ENCODE data around the gene SRRM1. TPM values are rescaled to one million over a fixed set of nuclear protein-coding genes. Genes with fewer than 3 reads are reported as not detected.

SRRM1 gene, protein sequence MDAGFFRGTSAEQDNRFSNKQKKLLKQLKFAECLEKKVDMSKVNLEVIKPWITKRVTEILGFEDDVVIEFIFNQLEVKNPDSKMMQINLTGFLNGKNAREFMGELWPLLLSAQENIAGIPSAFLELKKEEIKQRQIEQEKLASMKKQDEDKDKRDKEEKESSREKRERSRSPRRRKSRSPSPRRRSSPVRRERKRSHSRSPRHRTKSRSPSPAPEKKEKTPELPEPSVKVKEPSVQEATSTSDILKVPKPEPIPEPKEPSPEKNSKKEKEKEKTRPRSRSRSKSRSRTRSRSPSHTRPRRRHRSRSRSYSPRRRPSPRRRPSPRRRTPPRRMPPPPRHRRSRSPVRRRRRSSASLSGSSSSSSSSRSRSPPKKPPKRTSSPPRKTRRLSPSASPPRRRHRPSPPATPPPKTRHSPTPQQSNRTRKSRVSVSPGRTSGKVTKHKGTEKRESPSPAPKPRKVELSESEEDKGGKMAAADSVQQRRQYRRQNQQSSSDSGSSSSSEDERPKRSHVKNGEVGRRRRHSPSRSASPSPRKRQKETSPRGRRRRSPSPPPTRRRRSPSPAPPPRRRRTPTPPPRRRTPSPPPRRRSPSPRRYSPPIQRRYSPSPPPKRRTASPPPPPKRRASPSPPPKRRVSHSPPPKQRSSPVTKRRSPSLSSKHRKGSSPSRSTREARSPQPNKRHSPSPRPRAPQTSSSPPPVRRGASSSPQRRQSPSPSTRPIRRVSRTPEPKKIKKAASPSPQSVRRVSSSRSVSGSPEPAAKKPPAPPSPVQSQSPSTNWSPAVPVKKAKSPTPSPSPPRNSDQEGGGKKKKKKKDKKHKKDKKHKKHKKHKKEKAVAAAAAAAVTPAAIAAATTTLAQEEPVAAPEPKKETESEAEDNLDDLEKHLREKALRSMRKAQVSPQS
- total RNA-seq (30.4 TPM), polyA plus RNA-seq (ENCODE audit: insufficient read depth in 1 of 8, insufficient read length in 8 of 8, low replicate concordance in 1 of 8) (100 to 1,000 TPM in 1 of 8 donors, 10 to 100 TPM in 7; 59.2 to 116 (median 80.5) TPM)
- long read RNA-seq, donor 1, partial matches to known transcripts: 20 of 28 reads
- long read RNA-seq, donor 1, other reads (novel, unspliced or antisense): 0 of 28 reads
- long read RNA-seq, donor 2: 0 reads
- long read RNA-seq, donor 3, full-length matches to known transcripts: 5 of 36 reads
- long read RNA-seq, donor 3, partial matches to known transcripts: 31 of 36 reads
- long read RNA-seq, donor 3, other reads (novel, unspliced or antisense): 0 of 36 reads
- long read RNA-seq, donor 4, partial matches to known transcripts: 24 of 29 reads
- long read RNA-seq, donor 4, other reads (novel, unspliced or antisense): 0 of 29 reads
- long read RNA-seq, donor 5, partial matches to known transcripts: 65 of 72 reads
- long read RNA-seq, donor 5, other reads (novel, unspliced or antisense): 0 of 72 reads
- long read RNA-seq, donor 6, partial matches to known transcripts: 15 of 22 reads
- long read RNA-seq, donor 6, other reads (novel, unspliced or antisense): 0 of 22 reads
- long read RNA-seq, donor 7, partial matches to known transcripts: 86 of 90 reads
- long read RNA-seq, donor 7, other reads (novel, unspliced or antisense): 0 of 90 reads
- long read RNA-seq, donor 8, partial matches to known transcripts: 6 of 9 reads
- long read RNA-seq, donor 8, other reads (novel, unspliced or antisense): 0 of 9 reads
- long read RNA-seq, donor 9, partial matches to known transcripts: 13 of 17 reads
- long read RNA-seq, donor 9, other reads (novel, unspliced or antisense): 0 of 17 reads
- long read RNA-seq, donor 10, partial matches to known transcripts: 37 of 46 reads
- long read RNA-seq, donor 10, other reads (novel, unspliced or antisense): 0 of 46 reads
- long read RNA-seq, donor 11, partial matches to known transcripts: 15 of 18 reads
- long read RNA-seq, donor 11, other reads (novel, unspliced or antisense): 0 of 18 reads

- Histone ChIP-seq H3K27ac (ENCODE audit: low read length) (peak within 1 kb of the TSS; percentile 100), H3K4me1 (ENCODE audit: control insufficient read depth, insufficient read depth, low read length) (peaks cover 11% of the 10 kb centered on the region), H3K4me3 (ENCODE audit: low read length) (peak within 1 kb of the TSS; percentile 97), H3K36me3 (ENCODE audit: control insufficient read depth, insufficient read depth, low read length) (peaks cover 4% of the 10 kb centered on the region), H3K9me3 (replicated peaks; ENCODE audit: control insufficient read depth, low read depth, low read length) (no peaks in the 10 kb centered on the region), H3K27me3 (ENCODE audit: control insufficient read depth, insufficient read depth, low read length) (peaks cover 1% of the 10 kb centered on the region)
- WGBS (ENCODE audit: insufficient coverage): under 1% methylated on average over 95 of the region's 95 CpGs
- DNase-seq: peak; percentile 100
These were observed at the start of gene SRRM1 for GRCh38 chr1:24642481-24643362. Gene SRRM1, plus strand, starts transcription at chr1:24643302. Its CDS starts 25 bp downstream, at chr1:24643327.

DNA sequence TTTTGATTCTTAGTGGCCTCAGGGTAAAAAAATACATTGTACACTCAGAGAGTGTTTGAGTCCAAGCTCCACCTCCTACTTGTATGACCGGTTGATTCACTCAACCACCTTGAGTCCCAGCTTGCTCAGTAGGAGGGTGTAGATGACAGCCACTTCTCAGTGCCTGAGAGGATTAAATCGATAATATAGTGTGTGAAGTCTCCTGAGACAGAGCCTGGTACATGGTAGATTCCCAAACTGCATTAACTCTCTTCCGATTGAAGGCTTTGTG, 48.8 kb upstream of the SRRM1 start:
- Histone ChIP-seq H3K9me3 (replicated peaks; ENCODE audit: control insufficient read depth, low read depth, low read length) (no peaks in the 10 kb centered on the region), H3K4me1 (ENCODE audit: control insufficient read depth, insufficient read depth, low read length) (no peaks in the 10 kb centered on the region), H3K4me3 (ENCODE audit: low read length) (no peak overlapping the region), H3K27me3 (ENCODE audit: control insufficient read depth, insufficient read depth, low read length) (peaks cover 3% of the 10 kb centered on the region), H3K36me3 (ENCODE audit: control insufficient read depth, insufficient read depth, low read length) (no peaks in the 10 kb centered on the region), H3K27ac (ENCODE audit: low read length) (no peak overlapping the region)
- DNase-seq: no peak
- 83% methylated on average over 2 of the region's 3 CpGs for WGBS (ENCODE audit: insufficient coverage)

GRCh38 chr1:24596401-24596880, 46.7 kb upstream of the SRRM1 start:
- Histone ChIP-seq H3K27me3 (ENCODE audit: control insufficient read depth, insufficient read depth, low read length) (peaks cover 3% of the 10 kb centered on the region), H3K36me3 (ENCODE audit: control insufficient read depth, insufficient read depth, low read length) (no peaks in the 10 kb centered on the region), H3K9me3 (replicated peaks; ENCODE audit: control insufficient read depth, low read depth, low read length) (no peaks in the 10 kb centered on the region), H3K4me3 (ENCODE audit: low read length) (no peak overlapping the region), H3K4me1 (ENCODE audit: control insufficient read depth, insufficient read depth, low read length) (no peaks in the 10 kb centered on the region), H3K27ac (ENCODE audit: low read length) (no peak overlapping the region)
- WGBS (ENCODE audit: insufficient coverage): 93% methylated on average over 3 of the region's 9 CpGs
- no peak for DNase-seq

- Histone ChIP-seq H3K4me1 (ENCODE audit: control insufficient read depth, insufficient read depth, low read length) (no peaks in the 10 kb centered on the region), H3K27ac (ENCODE audit: low read length) (no peak overlapping the region), H3K36me3 (ENCODE audit: control insufficient read depth, insufficient read depth, low read length) (no peaks in the 10 kb centered on the region), H3K4me3 (ENCODE audit: low read length) (no peak overlapping the region), H3K27me3 (ENCODE audit: control insufficient read depth, insufficient read depth, low read length) (peaks cover 3% of the 10 kb centered on the region), H3K9me3 (replicated peaks; ENCODE audit: control insufficient read depth, low read depth, low read length) (no peaks in the 10 kb centered on the region)
- DNase-seq: no peak
- WGBS (ENCODE audit: insufficient coverage): no CpG with 5 or more reads among the region's 3 CpGs
These were observed 43.8 kb upstream of the SRRM1 start for GRCh38 chr1:24599265-24599664.

DNA sequence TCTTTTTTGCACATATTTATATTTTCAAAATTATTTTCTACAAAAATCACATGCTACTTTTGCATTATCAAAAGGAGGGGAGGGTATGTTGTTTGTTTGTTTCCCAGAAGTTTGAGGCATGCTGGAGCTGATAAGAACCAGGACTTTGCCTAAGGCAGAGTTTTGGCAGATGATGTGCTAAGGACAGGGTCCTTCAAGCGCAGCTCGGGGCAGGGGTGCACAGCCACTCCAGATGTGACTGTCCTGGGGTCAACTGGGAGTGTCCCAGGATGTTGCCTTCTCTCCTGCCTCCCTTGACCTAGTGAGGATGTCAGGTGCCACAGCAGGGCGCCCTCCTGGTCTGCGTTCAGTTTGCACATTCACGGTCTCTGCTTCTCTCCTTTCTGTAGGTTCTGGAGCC, 42.6 kb upstream of the SRRM1 start:
- no peaks in the 10 kb centered on the region for H3K36me3 ChIP-seq (ENCODE audit: control insufficient read depth, insufficient read depth, low read length)
- H3K4me3 ChIP-seq (ENCODE audit: low read length): no peak overlapping the region
- 74% methylated on average over 5 of the region's 5 CpGs for WGBS (ENCODE audit: insufficient coverage)
- no peaks in the 10 kb centered on the region for H3K4me1 ChIP-seq (ENCODE audit: control insufficient read depth, insufficient read depth, low read length)
- H3K27me3 ChIP-seq (ENCODE audit: control insufficient read depth, insufficient read depth, low read length): no peaks in the 10 kb centered on the region
- no peak for DNase-seq
- H3K27ac ChIP-seq (ENCODE audit: low read length): no peak overlapping the region
- no peaks in the 10 kb centered on the region for H3K9me3 ChIP-seq (replicated peaks; ENCODE audit: control insufficient read depth, low read depth, low read length)

GRCh38 chr1:24605534-24606295, 37.4 kb upstream of the SRRM1 start:
- Histone ChIP-seq H3K4me1 (ENCODE audit: control insufficient read depth, insufficient read depth, low read length) (no peaks in the 10 kb centered on the region), H3K36me3 (ENCODE audit: control insufficient read depth, insufficient read depth, low read length) (no peaks in the 10 kb centered on the region), H3K27me3 (ENCODE audit: control insufficient read depth, insufficient read depth, low read length) (peaks cover 5% of the 10 kb centered on the region), H3K9me3 (replicated peaks; ENCODE audit: control insufficient read depth, low read depth, low read length) (no peaks in the 10 kb centered on the region), H3K4me3 (ENCODE audit: low read length) (no peak overlapping the region), H3K27ac (ENCODE audit: low read length) (no peak overlapping the region)
- no peak for DNase-seq
- WGBS (ENCODE audit: insufficient coverage): 85% methylated on average over 13 of the region's 19 CpGs

GRCh38 chr1:24606296-24606605, 36.9 kb upstream of the SRRM1 start:
- H3K36me3 ChIP-seq (ENCODE audit: control insufficient read depth, insufficient read depth, low read length): no peaks in the 10 kb centered on the region
- no peak for DNase-seq
- 83% methylated on average over 1 of the region's 3 CpGs for WGBS (ENCODE audit: insufficient coverage)

GRCh38 chr1:24606621-24607020, 36.5 kb upstream of the SRRM1 start:
- no CpG with 5 or more reads among the region's 2 CpGs for WGBS (ENCODE audit: insufficient coverage)
- H3K9me3 ChIP-seq (replicated peaks; ENCODE audit: control insufficient read depth, low read depth, low read length): no peaks in the 10 kb centered on the region

More at GRCh38 chr1:24606296-24606605, 36.9 kb upstream of the SRRM1 start:
- no peaks in the 10 kb centered on the region for H3K4me1 ChIP-seq (ENCODE audit: control insufficient read depth, insufficient read depth, low read length)
- no peak overlapping the region for H3K4me3 ChIP-seq (ENCODE audit: low read length)
- no peak overlapping the region for H3K27ac ChIP-seq (ENCODE audit: low read length)
- H3K27me3 ChIP-seq (ENCODE audit: control insufficient read depth, insufficient read depth, low read length): peaks cover 5% of the 10 kb centered on the region
- no peaks in the 10 kb centered on the region for H3K9me3 ChIP-seq (replicated peaks; ENCODE audit: control insufficient read depth, low read depth, low read length)

More at GRCh38 chr1:24606621-24607020, 36.5 kb upstream of the SRRM1 start:
- no peak for DNase-seq
- H3K4me1 ChIP-seq (ENCODE audit: control insufficient read depth, insufficient read depth, low read length): no peaks in the 10 kb centered on the region
- H3K36me3 ChIP-seq (ENCODE audit: control insufficient read depth, insufficient read depth, low read length): no peaks in the 10 kb centered on the region
- peaks cover 5% of the 10 kb centered on the region for H3K27me3 ChIP-seq (ENCODE audit: control insufficient read depth, insufficient read depth, low read length)
- H3K4me3 ChIP-seq (ENCODE audit: low read length): no peak overlapping the region
- H3K27ac ChIP-seq (ENCODE audit: low read length): no peak overlapping the region

All from muscle of leg (tissue), 16 donors.